Ascending aorta (tissue), 2 donors: ENCODE data around the gene HOXD3. TPM values are rescaled to one million over a fixed set of nuclear protein-coding genes. Genes with fewer than 3 reads are reported as not detected.

ENCODE experiments used
- DNase-seq, 2 donors: peaks; one replicate each; pipeline ENCODE4 v3.0.0-alpha.2; 2019; ENCODE audit warnings: low spot score in 2 of 2
- H3K27ac ChIP-seq, 2 donors: fragments of 200-600 bp; sonication (generic); one replicate each; pipeline ENCODE4 v1.5.1; 2016 to 2017; ENCODE audit warnings: mild to moderate bottlenecking in 1 of 2
- H3K27me3 ChIP-seq: fragments of 200-600 bp; sonication (generic); one replicate; pipeline ENCODE4 v1.5.1; 2017
- H3K36me3 ChIP-seq, 2 donors: fragments of 200-600 bp; sonication (generic); one replicate each; pipeline ENCODE4 v1.5.1; 2016
- H3K4me1 ChIP-seq, 2 donors: fragments of 200-600 bp; sonication (generic); one replicate each; pipeline ENCODE4 v1.5.1; 2016 to 2017; ENCODE audit warnings: mild to moderate bottlenecking in 1 of 2
- H3K4me3 ChIP-seq, 2 donors: fragments of 200-600 bp; sonication (generic); one replicate each; pipeline ENCODE4 v1.5.1; 2016 to 2017; ENCODE audit warnings: mild to moderate bottlenecking in 1 of 2
- H3K9me3 ChIP-seq, 2 donors: fragments of 200-600 bp; sonication (generic); one replicate each; pipeline ENCODE4 v1.5.1; 2016
- intact Hi-C: fragments of 100-400 bp; cut with DNase I; formaldehyde crosslinking; loops from one replicate; pipeline ENCODE4 v1.15.1; 2023
- total RNA-seq: library from RNA; depleted of rRNA; stranded (reverse); fragments of >200 nt; gene quantifications from one replicate; pipeline ENCODE4 v1.1.0, GENCODE V29; 2016
- TF ChIP-seq, protein P1 (sequence below), 3 experiments: fragments of 200-600 bp in 2 of 3; fragments of 450-650 bp in 1 of 3; sonication (generic) in 2 of 3; IDR thresholded peaks; one replicate each; pipeline ENCODE4 v1.5.1; 2016 to 2019; ENCODE audit warnings: antibody characterized with exemption in 3 of 3, mild to moderate bottlenecking in 1 of 3, moderate library complexity in 1 of 3

Gene HOXD3
- total RNA-seq, 1 donor from 2014 or later, result 8.6 TPM

DNA sequence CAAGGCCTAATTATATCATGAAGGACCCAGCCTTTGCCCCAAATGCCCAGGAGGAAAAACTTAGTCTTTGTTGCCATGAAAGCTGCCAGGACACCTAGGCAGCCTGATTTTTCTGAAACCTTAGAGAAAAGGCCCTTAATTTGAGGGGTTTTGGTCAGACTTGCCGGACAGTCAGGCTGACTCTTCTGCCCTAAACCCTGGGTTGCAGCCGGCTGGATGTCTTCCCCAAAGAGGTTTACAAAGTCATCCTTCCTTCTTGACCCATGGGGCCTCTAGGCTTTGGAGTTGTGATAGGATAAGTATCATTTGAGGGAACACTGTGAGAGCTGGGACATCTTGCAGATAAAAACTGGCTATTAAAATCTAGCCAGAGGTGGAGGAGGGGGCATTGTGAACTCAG lies 28.9 kb downstream of the HOXD3 start:
- TF ChIP-seq, protein P1, sequence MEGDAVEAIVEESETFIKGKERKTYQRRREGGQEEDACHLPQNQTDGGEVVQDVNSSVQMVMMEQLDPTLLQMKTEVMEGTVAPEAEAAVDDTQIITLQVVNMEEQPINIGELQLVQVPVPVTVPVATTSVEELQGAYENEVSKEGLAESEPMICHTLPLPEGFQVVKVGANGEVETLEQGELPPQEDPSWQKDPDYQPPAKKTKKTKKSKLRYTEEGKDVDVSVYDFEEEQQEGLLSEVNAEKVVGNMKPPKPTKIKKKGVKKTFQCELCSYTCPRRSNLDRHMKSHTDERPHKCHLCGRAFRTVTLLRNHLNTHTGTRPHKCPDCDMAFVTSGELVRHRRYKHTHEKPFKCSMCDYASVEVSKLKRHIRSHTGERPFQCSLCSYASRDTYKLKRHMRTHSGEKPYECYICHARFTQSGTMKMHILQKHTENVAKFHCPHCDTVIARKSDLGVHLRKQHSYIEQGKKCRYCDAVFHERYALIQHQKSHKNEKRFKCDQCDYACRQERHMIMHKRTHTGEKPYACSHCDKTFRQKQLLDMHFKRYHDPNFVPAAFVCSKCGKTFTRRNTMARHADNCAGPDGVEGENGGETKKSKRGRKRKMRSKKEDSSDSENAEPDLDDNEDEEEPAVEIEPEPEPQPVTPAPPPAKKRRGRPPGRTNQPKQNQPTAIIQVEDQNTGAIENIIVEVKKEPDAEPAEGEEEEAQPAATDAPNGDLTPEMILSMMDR (IDR thresholded peaks at IDR 0.05), result no peak
- DNase-seq, result peak in 1 of 2 donors; percentile 8
- Histone ChIP-seq H3K4me3 (no peak overlapping the region), H3K9me3 (no peaks in the 10 kb centered on the region), H3K27ac (no peak overlapping the region), H3K4me1 (peaks cover 3 to 12% of the 10 kb centered on the region in 2 donors), H3K27me3 (peaks cover 6% of the 10 kb centered on the region), H3K36me3 (no peaks in the 10 kb centered on the region)
- intact Hi-C loops, result loop anchor here (5.0 kb wide), 1 partner anchor 44 kb away; no protein-coding TSS in a partner anchor

DNA sequence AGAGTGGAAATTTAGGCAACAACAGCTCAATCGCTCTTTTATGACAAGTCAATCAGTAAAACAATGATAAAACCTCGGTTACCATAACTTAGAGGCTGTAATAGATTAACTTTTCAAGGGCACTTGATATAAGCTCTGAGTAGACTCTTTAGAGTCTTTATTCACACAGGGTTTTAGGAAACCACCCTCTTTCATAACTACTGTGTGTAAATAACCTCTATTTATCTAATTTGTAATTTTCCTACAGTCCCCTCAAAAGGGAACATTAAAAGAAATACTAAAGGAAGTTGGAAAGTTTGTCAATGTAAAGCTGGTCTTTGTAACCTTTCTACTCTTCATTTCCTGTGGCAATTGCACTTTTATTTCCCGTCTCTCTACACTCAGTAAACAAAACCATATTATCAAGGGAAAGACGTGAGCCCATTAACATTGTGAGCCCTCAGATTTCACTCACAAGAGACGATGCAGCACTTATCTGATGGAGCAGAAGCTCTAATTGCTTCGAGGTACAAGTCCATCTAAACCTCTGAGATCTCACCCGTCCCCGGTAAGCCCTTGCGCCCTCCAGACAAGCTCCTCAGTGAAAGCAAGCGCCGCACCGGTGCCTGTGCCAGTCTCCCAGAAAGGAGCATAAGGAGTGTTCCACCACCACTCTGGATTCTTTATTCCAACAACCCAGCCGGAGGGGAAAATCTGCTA lies 30.2 kb downstream of the HOXD3 start:
- Histone ChIP-seq H3K36me3 (no peaks in the 10 kb centered on the region), H3K4me1 (peaks cover 3 to 12% of the 10 kb centered on the region in 2 donors), H3K27ac (no peak overlapping the region), H3K4me3 (peak overlapping the region; percentile 79), H3K9me3 (no peaks in the 10 kb centered on the region), H3K27me3 (peaks cover 6% of the 10 kb centered on the region)
- no peak for DNase-seq
- intact Hi-C loops, result loop anchor here (5.0 kb wide), 1 partner anchor 45 kb away; no protein-coding TSS in a partner anchor
- TF ChIP-seq, protein P1 (IDR thresholded peaks at IDR 0.05), result no peak

GRCh38 chr2:176187899-176188773 lies 31.0 kb downstream of the HOXD3 start, which contains the start of gene HOXD1:
Gene HOXD1 (plus strand): TSS chr2:176188668. CDS start chr2:176188802, 134 bp downstream.
- no peak within 1 kb of the TSS for H3K27ac ChIP-seq
- peaks cover 3 to 12% of the 10 kb centered on the region in 2 donors for H3K4me1 ChIP-seq
- peak within 1 kb of the TSS; percentile 79 for H3K4me3 ChIP-seq
- TF ChIP-seq, protein P1 (IDR thresholded peaks at IDR 0.05), result no peak
- intact Hi-C loops, result loop anchor here (5.0 kb wide), 1 partner anchor 46 kb away; no protein-coding TSS in a partner anchor
- no peaks in the 10 kb centered on the region for H3K36me3 ChIP-seq
- H3K9me3 ChIP-seq, result no peaks in the 10 kb centered on the region
- peaks cover 6% of the 10 kb centered on the region for H3K27me3 ChIP-seq
- no peak for DNase-seq

- intact Hi-C loops, result loop anchor here (5.0 kb wide), 1 partner anchor 47 kb away; no protein-coding TSS in a partner anchor
- TF ChIP-seq, protein P1 (IDR thresholded peaks at IDR 0.05), result no peak
- H3K27me3 ChIP-seq, result peaks cover 6% of the 10 kb centered on the region
- H3K4me3 ChIP-seq, result peak overlapping the region; percentile 79
- H3K4me1 ChIP-seq, result peaks cover 3 to 12% of the 10 kb centered on the region in 2 donors
- H3K36me3 ChIP-seq, result no peaks in the 10 kb centered on the region
- H3K9me3 ChIP-seq, result no peaks in the 10 kb centered on the region
- no peak overlapping the region for H3K27ac ChIP-seq
- DNase-seq, result no peak
Measured at GRCh38 chr2:176188774-176189680, 31.9 kb downstream of the HOXD3 start.
